OCI-LY7 (cell line): ENCODE data around the gene TYK2.

Source experiments
- EZH2phosphoT487 ChIP-seq: fragments of 200-600 bp; sonication (generic); IDR thresholded peaks from 2 replicates; pipeline ENCODE4 v1.6.1; 2018; ENCODE audit warnings: low read depth, borderline replicate concordance, mild to moderate bottlenecking, mixed run types, antibody characterized with exemption, low read length, moderate library complexity, mixed read lengths
- TF ChIP-seq, protein P1 (sequence below): fragments of 200-600 bp; sonication (generic); conservative IDR thresholded peaks from 2 replicates; pipeline ENCODE4 v1.5.1; 2014; ENCODE audit warnings: mild to moderate bottlenecking, antibody characterized with exemption, low read length, moderate library complexity, mixed read lengths

DNA sequence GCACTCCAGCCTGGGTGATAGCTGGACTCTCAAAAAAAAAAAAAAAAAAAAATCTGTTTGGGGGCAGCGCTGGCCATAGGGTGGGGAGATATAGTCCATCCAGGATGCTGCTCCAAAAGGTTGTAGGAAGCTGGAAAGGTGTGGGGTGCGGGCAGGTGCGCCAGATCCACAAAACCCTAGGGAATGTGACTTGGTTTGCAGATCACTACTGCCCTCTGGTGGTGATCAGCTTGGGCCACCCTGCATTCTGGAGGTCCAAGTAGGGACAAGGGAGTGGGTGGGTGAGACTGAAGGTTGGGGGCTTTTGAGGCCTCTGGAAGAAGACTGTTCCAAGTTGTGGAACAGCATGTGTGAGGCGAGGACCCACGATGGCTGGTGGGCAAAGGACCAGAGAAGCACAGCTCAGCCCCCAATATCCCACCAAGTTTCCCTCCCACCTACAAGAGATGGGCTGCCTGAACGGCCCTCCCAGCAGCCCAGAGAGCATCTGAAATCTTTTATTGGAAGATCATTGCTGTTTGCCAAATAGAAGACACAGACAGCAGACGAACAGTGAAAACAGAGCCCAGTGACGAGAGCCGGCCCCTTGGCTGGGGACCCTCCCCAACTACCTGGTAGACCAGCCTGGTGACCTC is 10.4 kb upstream of the TYK2 start:
- TF ChIP-seq, protein P1, sequence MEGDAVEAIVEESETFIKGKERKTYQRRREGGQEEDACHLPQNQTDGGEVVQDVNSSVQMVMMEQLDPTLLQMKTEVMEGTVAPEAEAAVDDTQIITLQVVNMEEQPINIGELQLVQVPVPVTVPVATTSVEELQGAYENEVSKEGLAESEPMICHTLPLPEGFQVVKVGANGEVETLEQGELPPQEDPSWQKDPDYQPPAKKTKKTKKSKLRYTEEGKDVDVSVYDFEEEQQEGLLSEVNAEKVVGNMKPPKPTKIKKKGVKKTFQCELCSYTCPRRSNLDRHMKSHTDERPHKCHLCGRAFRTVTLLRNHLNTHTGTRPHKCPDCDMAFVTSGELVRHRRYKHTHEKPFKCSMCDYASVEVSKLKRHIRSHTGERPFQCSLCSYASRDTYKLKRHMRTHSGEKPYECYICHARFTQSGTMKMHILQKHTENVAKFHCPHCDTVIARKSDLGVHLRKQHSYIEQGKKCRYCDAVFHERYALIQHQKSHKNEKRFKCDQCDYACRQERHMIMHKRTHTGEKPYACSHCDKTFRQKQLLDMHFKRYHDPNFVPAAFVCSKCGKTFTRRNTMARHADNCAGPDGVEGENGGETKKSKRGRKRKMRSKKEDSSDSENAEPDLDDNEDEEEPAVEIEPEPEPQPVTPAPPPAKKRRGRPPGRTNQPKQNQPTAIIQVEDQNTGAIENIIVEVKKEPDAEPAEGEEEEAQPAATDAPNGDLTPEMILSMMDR = peak; percentile 91
- no peak for TF ChIP-seq EZH2phosphoT487
